Gastroesophageal sphincter (tissue), 4 donors: ENCODE measurements around the gene POLR2L. TPM values are rescaled to one million over a fixed set of nuclear protein-coding genes. Genes with fewer than 3 reads are reported as not detected.

Source experiments
- ATAC-seq: fragments of 150-250 bp; one replicate; pipeline ENCODE4 v1.9.1; 2016; ENCODE audit warnings: mild to moderate bottlenecking, moderate library complexity
- H3K27ac ChIP-seq, 4 donors: fragments of 200-600 bp; sonication (generic) in 3 of 4; 1 replicate in 3 of 4; 2 replicates in 1 of 4; pipeline ENCODE4 v1.5.1; 2016 to 2019
- H3K27me3 ChIP-seq: fragments of 200-600 bp; sonication (generic); one replicate; pipeline ENCODE4 v1.5.1; 2019
- H3K36me3 ChIP-seq, 2 donors: fragments of 200-600 bp; sonication (generic); one replicate each; pipeline ENCODE4 v1.5.1; 2019; ENCODE audit warnings: control low read depth in 1 of 2
- H3K4me1 ChIP-seq, 3 donors: fragments of 200-600 bp; sonication (generic); 1 replicate in 2 of 3; 2 replicates in 1 of 3; pipeline ENCODE4 v1.5.1; 2016 to 2019; ENCODE audit warnings: control low read depth in 2 of 3
- H3K4me3 ChIP-seq, 2 donors: fragments of 200-600 bp; sonication (generic); one replicate each; pipeline ENCODE4 v1.5.1; 2019; ENCODE audit warnings: mild to moderate bottlenecking in 1 of 2, moderate library complexity in 1 of 2
- H3K9me3 ChIP-seq, 3 donors: fragments of 200-600 bp; sonication (generic); one replicate each; pipeline ENCODE4 v1.5.1; 2017 to 2019; ENCODE audit warnings: control low read depth in 2 of 3
- CTCF ChIP-seq, 4 experiments: fragments of 200-600 bp in 2 of 4; fragments of 450-650 bp in 2 of 4; sonication (generic) in 1 of 4; IDR thresholded peaks; one replicate each; pipeline ENCODE4 v1.5.1; 2017 to 2019; ENCODE audit warnings: antibody characterized with exemption in 4 of 4, mild to moderate bottlenecking in 2 of 4, moderate library complexity in 2 of 4
- EP300 ChIP-seq: sonication (generic); formaldehyde crosslinking; IDR thresholded peaks from one replicate; pipeline ENCODE4 v1.6.1; 2017; ENCODE audit warnings: antibody characterized with exemption, mild to moderate bottlenecking
- POLR2A ChIP-seq, 2 donors: fragments of 450-650 bp; IDR thresholded peaks; one replicate each; pipeline ENCODE4 v1.6.1; 2017; ENCODE audit warnings: antibody characterized with exemption in 2 of 2, mild to moderate bottlenecking in 2 of 2, moderate library complexity in 1 of 2
- POLR2AphosphoS5 ChIP-seq: sonication (generic); formaldehyde crosslinking; IDR thresholded peaks from one replicate; pipeline ENCODE4 v1.6.1; 2017; ENCODE audit warnings: antibody characterized with exemption
- WGBS, 2 donors: methylation state at CpG; one replicate each; pipeline ENCODE4 v1.1.5; 2018; ENCODE audit warnings: low coverage in 1 of 2; 5-methylcytosine and 5-hydroxymethylcytosine counted together
- total RNA-seq, 4 donors: library from RNA; depleted of rRNA; stranded (reverse); fragments of >200 nt; gene quantifications; one replicate each; pipeline ENCODE4 v1.1.0, GENCODE V29; 2016

The POLR2L gene
- total RNA-seq, 4 donors from 2014 or later: 65.5 to 86.0 (median 71.8) TPM

- H3K4me1 ChIP-seq: peaks cover 0 to 58% (median 16%) of the 10 kb centered on the region in 3 donors
- WGBS, 2 donors: 80% methylated on average over 2 of the region's 28 CpGs; no CpG with 5 or more reads in 1 of the 2 donors
- ATAC-seq: no peak
- H3K4me3 ChIP-seq: no peak overlapping the region
- TF ChIP-seq CTCF (IDR thresholded peaks at IDR 0.05) (no peak), POLR2AphosphoS5 (no peak), POLR2A (IDR thresholded peaks at IDR 0.05) (no peak), EP300 (no peak)
- H3K9me3 ChIP-seq: no peaks in the 10 kb centered on the region
- H3K27ac ChIP-seq: no peak overlapping the region
- H3K27me3 ChIP-seq: no peaks in the 10 kb centered on the region
- H3K36me3 ChIP-seq: peaks cover 0 to 49% of the 10 kb centered on the region in 2 donors
Observed at GRCh38 chr11:802693-803466, 39.4 kb downstream of the POLR2L start.

GRCh38 chr11:802018-802617 is 40.2 kb downstream of the POLR2L start:
- Histone ChIP-seq H3K27me3 (no peaks in the 10 kb centered on the region), H3K36me3 (peaks cover 0 to 49% of the 10 kb centered on the region in 2 donors), H3K4me1 (peaks cover 0 to 59% (median 16%) of the 10 kb centered on the region in 3 donors), H3K9me3 (no peaks in the 10 kb centered on the region), H3K27ac (no peak overlapping the region), H3K4me3 (no peak overlapping the region)
- ATAC-seq: no peak
- TF ChIP-seq POLR2AphosphoS5: no peak
- TF ChIP-seq EP300: no peak
- no peak for TF ChIP-seq POLR2A (IDR thresholded peaks at IDR 0.05)
- no peak for TF ChIP-seq CTCF (IDR thresholded peaks at IDR 0.05)
- WGBS, 2 donors: no CpG with 5 or more reads among the region's 21 CpGs

GRCh38 chr11:801097-801780 is 41.1 kb downstream of the POLR2L start:
- H3K9me3 ChIP-seq: no peaks in the 10 kb centered on the region
- no peak overlapping the region for H3K27ac ChIP-seq
- ATAC-seq: no peak
- H3K36me3 ChIP-seq: peaks cover 0 to 49% of the 10 kb centered on the region in 2 donors
- no peak overlapping the region for H3K4me3 ChIP-seq
- peaks cover 0 to 67% (median 25%) of the 10 kb centered on the region in 3 donors for H3K4me1 ChIP-seq
- TF ChIP-seq POLR2A (IDR thresholded peaks at IDR 0.05) (no peak), EP300 (no peak), POLR2AphosphoS5 (no peak), CTCF (IDR thresholded peaks at IDR 0.05) (no peak)
- H3K27me3 ChIP-seq: no peaks in the 10 kb centered on the region
- 87% methylated on average over 6 of the region's 20 CpGs; no CpG with 5 or more reads in 1 of the 2 donors for WGBS, 2 donors

- ATAC-seq: no peak
- H3K27ac ChIP-seq: no peak overlapping the region
- peaks cover 0 to 49% of the 10 kb centered on the region in 2 donors for H3K36me3 ChIP-seq
- no peak overlapping the region for H3K4me3 ChIP-seq
- no peaks in the 10 kb centered on the region for H3K27me3 ChIP-seq
- peaks cover 0 to 65% (median 28%) of the 10 kb centered on the region in 3 donors for H3K4me1 ChIP-seq
- 100% methylated on average over 4 of the region's 30 CpGs; no CpG with 5 or more reads in 1 of the 2 donors for WGBS, 2 donors
- no peaks in the 10 kb centered on the region for H3K9me3 ChIP-seq
- TF ChIP-seq POLR2A (IDR thresholded peaks at IDR 0.05): no peak
- TF ChIP-seq CTCF (IDR thresholded peaks at IDR 0.05): no peak
- no peak for TF ChIP-seq POLR2AphosphoS5
- TF ChIP-seq EP300: no peak
Observed at GRCh38 chr11:800473-800872, 41.9 kb downstream of the POLR2L start.
